Measurements from ENCODE around the gene GJA3. TPM values are rescaled to one million over a fixed set of nuclear protein-coding genes. Genes with fewer than 3 reads are reported as not detected.

GJA3 gene
- total and polyA plus RNA-seq, 4 donors, result 0.02 to 0.31 (median 0.03) TPM; not detected in 1

- Histone ChIP-seq H3K9me3 (ENCODE audit: control insufficient read depth in 4 of 4, insufficient read depth in 3 of 4, low read length in 3 of 4) (no peaks in the 10 kb centered on the region), H3K27me3 (ENCODE audit: control insufficient read depth in 3 of 3, insufficient read depth in 3 of 3, low read length in 2 of 3) (no peaks in the 10 kb centered on the region), H3K27ac (ENCODE audit: low read depth in 1 of 2, low read length in 1 of 2) (no peak overlapping the region), H3K9ac (ENCODE audit: insufficient read depth in 1 of 2, low read length in 2 of 2) (no peak overlapping the region), H3K4me3 (no peak overlapping the region), H3K4me1 (ENCODE audit: control insufficient read depth in 5 of 5, insufficient read depth in 5 of 5, low read length in 5 of 5) (no peaks in the 10 kb centered on the region), H3K36me3 (ENCODE audit: control insufficient read depth in 4 of 4, insufficient read depth in 4 of 4, low read length in 4 of 4) (no peaks in the 10 kb centered on the region)
- ATAC-seq (ENCODE audit: insufficient read depth, low FRiP score) (no peak), DNase-seq (no peak)
- TF ChIP-seq CTCF (IDR thresholded peaks at IDR 0.05; ENCODE audit: control extremely low read depth, extremely low read depth), result no peak
- WGBS, 2 donors, result 73 to 80% methylated on average over 11 of the region's 11 CpGs
Measured at GRCh38 chr13:20206065-20206697, 45.3 kb upstream of the GJA3 start.

GRCh38 chr13:20198781-20199180 lies 37.9 kb upstream of the GJA3 start:
- ATAC-seq (ENCODE audit: insufficient read depth, low FRiP score), result no peak
- no peak overlapping the region for H3K9ac ChIP-seq (ENCODE audit: insufficient read depth in 1 of 2, low read length in 2 of 2)
- H3K9me3 ChIP-seq (ENCODE audit: control insufficient read depth in 4 of 4, insufficient read depth in 3 of 4, low read length in 3 of 4), result no peaks in the 10 kb centered on the region
- no peaks in the 10 kb centered on the region for H3K36me3 ChIP-seq (ENCODE audit: control insufficient read depth in 4 of 4, insufficient read depth in 4 of 4, low read length in 4 of 4)
- peaks cover 0 to 40% (median 33%) of the 10 kb centered on the region in 3 donors for H3K27me3 ChIP-seq (ENCODE audit: control insufficient read depth in 3 of 3, insufficient read depth in 3 of 3, low read length in 2 of 3)
- H3K4me1 ChIP-seq (ENCODE audit: control insufficient read depth in 5 of 5, insufficient read depth in 5 of 5, low read length in 5 of 5), result peaks cover 0 to 6% (median 2%) of the 10 kb centered on the region in 5 donors
- no peak overlapping the region for H3K27ac ChIP-seq (ENCODE audit: low read depth in 1 of 2, low read length in 1 of 2)
- no peak overlapping the region for H3K4me3 ChIP-seq
- DNase-seq, result no peak
- TF ChIP-seq CTCF (IDR thresholded peaks at IDR 0.05; ENCODE audit: control extremely low read depth, extremely low read depth), result no peak
- 82 to 100% methylated on average over 1 of the region's 1 CpG for WGBS, 2 donors

GRCh38 chr13:20197361-20197834 lies 36.5 kb upstream of the GJA3 start:
- DNase-seq (peak in 2 of 3 donors; percentile 59 to 66), ATAC-seq (ENCODE audit: insufficient read depth, low FRiP score) (no peak)
- no peak overlapping the region for H3K4me3 ChIP-seq
- no peak overlapping the region for H3K27ac ChIP-seq (ENCODE audit: low read depth in 1 of 2, low read length in 1 of 2)
- H3K9ac ChIP-seq (ENCODE audit: insufficient read depth in 1 of 2, low read length in 2 of 2), result no peak overlapping the region
- H3K27me3 ChIP-seq (ENCODE audit: control insufficient read depth in 3 of 3, insufficient read depth in 3 of 3, low read length in 2 of 3), result peaks cover 0 to 47% (median 39%) of the 10 kb centered on the region in 3 donors
- TF ChIP-seq CTCF (IDR thresholded peaks at IDR 0.05; ENCODE audit: control extremely low read depth, extremely low read depth), result peak; percentile 48
- WGBS, 2 donors, result 9 to 17% methylated on average over 5 of the region's 5 CpGs
- no peaks in the 10 kb centered on the region for H3K36me3 ChIP-seq (ENCODE audit: control insufficient read depth in 4 of 4, insufficient read depth in 4 of 4, low read length in 4 of 4)
- H3K9me3 ChIP-seq (ENCODE audit: control insufficient read depth in 4 of 4, insufficient read depth in 3 of 4, low read length in 3 of 4), result no peaks in the 10 kb centered on the region
- peaks cover 0 to 10% (median 8%) of the 10 kb centered on the region in 5 donors for H3K4me1 ChIP-seq (ENCODE audit: control insufficient read depth in 5 of 5, insufficient read depth in 5 of 5, low read length in 5 of 5)
